RWPE1 (cell line): ENCODE data around the gene CWC15.

Experiments
- CTCF ChIA-PET: fragments of 350-600 bp; sonication (Branson Sonifier 250); formaldehyde crosslinking; extraction: SDS; loops from one replicate; lab custom pipeline; 2021; lab: Yijun Ruan, JAX
- POLR2A ChIA-PET: fragments of 400-600 bp; formaldehyde crosslinking; extraction: SDS; loops from one replicate; lab custom pipeline; 2020; ENCODE audit warnings: antibody characterized with exemption; ENCODE audit not compliant: low non-redundant PET; lab: Yijun Ruan, JAX
- DNase-seq: peaks from one replicate; pipeline ENCODE4 v3.0.0; 2012; ENCODE audit warnings: low spot score
- H3K27ac ChIP-seq: fragments of 450-650 bp; 2 replicates; pipeline ENCODE4 v1.5.1; 2017
- CTCF ChIP-seq: fragments of 450-650 bp; conservative IDR thresholded peaks from 2 replicates; pipeline ENCODE4 v1.5.1; 2017; ENCODE audit warnings: low read depth, mild to moderate bottlenecking

Gene CWC15

GRCh38 chr11:94959179-94959578 lies 14.2 kb downstream of the CWC15 start:
- ChIA-PET POLR2A (interaction anchor here (0.7 kb wide), 1 partner anchor 14 kb away, joined by 3 read pairs; the partner anchor contains the start of genes CWC15 and KDM4D), CTCF (interaction anchor here (1.3 kb wide), 1 partner anchor 336 kb away, joined by 5 read pairs; no protein-coding TSS in a partner anchor)
- H3K27ac ChIP-seq, result no peak overlapping the region
- TF ChIP-seq CTCF, result no peak
- DNase-seq, result no peak

GRCh38 chr11:94958121-94958696 lies 15.1 kb downstream of the CWC15 start:
- no peak for DNase-seq
- no peak overlapping the region for H3K27ac ChIP-seq
- POLR2A ChIA-PET, result interaction anchor here (0.7 kb wide), 1 partner anchor 15 kb away, joined by 3 read pairs; the partner anchor contains the start of genes CWC15 and KDM4D

GRCh38 chr11:94956963-94957362 lies 16.4 kb downstream of the CWC15 start:
- no peak overlapping the region for H3K27ac ChIP-seq
- POLR2A ChIA-PET, result no interaction called here
- CTCF ChIA-PET, result interaction anchor here (0.6 to 1.8 kb wide), 2 partner anchors 9 to 334 kb away, joined by 4 to 5 read pairs; no protein-coding TSS in a partner anchor
- no peak for TF ChIP-seq CTCF
- DNase-seq, result no peak

More at GRCh38 chr11:94958121-94958696, 15.1 kb downstream of the CWC15 start:
- CTCF ChIA-PET, result interaction anchor here (0.6 kb wide), 1 partner anchor 30 kb away, joined by 3 read pairs; no protein-coding TSS in a partner anchor
- no peak for TF ChIP-seq CTCF

- CTCF ChIA-PET, result no interaction called here
- no peak for DNase-seq
- TF ChIP-seq CTCF, result no peak
- POLR2A ChIA-PET, result no interaction called here
- no peak overlapping the region for H3K27ac ChIP-seq
These were observed 18.6 kb downstream of the CWC15 start for GRCh38 chr11:94954753-94955152.

- CTCF ChIA-PET, result interaction anchor here (0.7 kb wide), 2 partner anchors 47 to 768 kb away, joined by 3 to 4 read pairs; no protein-coding TSS in a partner anchor
- POLR2A ChIA-PET, result no interaction called here
- H3K27ac ChIP-seq, result no peak overlapping the region
- DNase-seq, result no peak
- TF ChIP-seq CTCF, result no peak
These were observed 25.2 kb downstream of the CWC15 start for GRCh38 chr11:94948070-94948617.

- ChIA-PET CTCF (no interaction called here), POLR2A (no interaction called here)
- no peak overlapping the region for H3K27ac ChIP-seq
- no peak for TF ChIP-seq CTCF
- DNase-seq, result no peak
These were observed 26.5 kb downstream of the CWC15 start for GRCh38 chr11:94946812-94947211.
